Smooth muscle cell (in vitro differentiated cells): ENCODE measurements around the gene VASN. TPM values are rescaled to one million over a fixed set of nuclear protein-coding genes. Genes with fewer than 3 reads are reported as not detected.
A peak's percentile ranks its signal among the peaks of the same experiment; 100 is the strongest.

ENCODE experiments used
- DNase-seq: peaks from one replicate; lab custom pipeline; 2025; ENCODE audit not compliant: unreplicated experiment; lab: John Stamatoyannopoulos, UW
- H2AFZ ChIP-seq: fragments of 200-600 bp; sonication (generic); 2 replicates; pipeline ENCODE4 v1.6.0; 2016; ENCODE audit warnings: antibody characterized with exemption, low read depth, mild to moderate bottlenecking
- H3F3A ChIP-seq: fragments of 200-600 bp; sonication (generic); 2 replicates; pipeline ENCODE4 v1.6.0; 2017; ENCODE audit warnings: antibody characterized with exemption, low read depth
- H3K27ac ChIP-seq: fragments of 200-600 bp; sonication (generic); 2 replicates; pipeline ENCODE4 v1.5.1; 2016; ENCODE audit warnings: low read depth, mild to moderate bottlenecking
- H3K27me3 ChIP-seq: fragments of 200-600 bp; sonication (generic); 2 replicates; pipeline ENCODE4 v1.6.1; 2016; ENCODE audit warnings: low read depth, mild to moderate bottlenecking
- H3K36me3 ChIP-seq: fragments of 200-600 bp; sonication (generic); 2 replicates; pipeline ENCODE4 v1.5.1; 2016; ENCODE audit warnings: low read depth
- H3K4me1 ChIP-seq: fragments of 200-600 bp; sonication (generic); 2 replicates; pipeline ENCODE4 v1.5.1; 2016; ENCODE audit warnings: low read depth
- H3K4me2 ChIP-seq: fragments of 200-600 bp; sonication (generic); 2 replicates; pipeline ENCODE4 v1.6.0; 2016; ENCODE audit warnings: mild to moderate bottlenecking
- H3K4me3 ChIP-seq: fragments of 200-600 bp; sonication (generic); 2 replicates; pipeline ENCODE4 v1.5.1; 2016; ENCODE audit warnings: mild to moderate bottlenecking
- H3K79me2 ChIP-seq: fragments of 200-600 bp; sonication (generic); 2 replicates; pipeline ENCODE4 v1.6.0; 2016; ENCODE audit warnings: low read depth, mild to moderate bottlenecking
- H3K9ac ChIP-seq: fragments of 200-600 bp; sonication (generic); 2 replicates; pipeline ENCODE4 v1.6.0; 2016; ENCODE audit warnings: low read depth
- H3K9me3 ChIP-seq: fragments of 200-600 bp; sonication (generic); replicated peaks from 2 replicates; pipeline ENCODE4 v1.5.1; 2016; ENCODE audit warnings: low read depth
- H4K20me1 ChIP-seq: fragments of 200-600 bp; sonication (generic); 2 replicates; pipeline ENCODE4 v1.6.0; 2016; ENCODE audit warnings: low read depth
- WGBS: methylation state at CpG from one replicate; pipeline ENCODE4 v1.1.7; 2016; ENCODE audit warnings: low lambda C conversion rate; 5-methylcytosine and 5-hydroxymethylcytosine counted together
- polyA plus RNA-seq: library from polyadenylated mRNA; unstranded; fragments of >200 nt; fragmentation: Nextera tagmentation; extraction: Ambion mirVana; gene quantifications from 2 replicates; pipeline ENCODE4 v1.2.1, GENCODE V29; 2016
- total RNA-seq: library from RNA; depleted of rRNA; stranded (reverse); fragments of >200 nt; gene quantifications from 2 replicates; pipeline ENCODE4 v1.2.3, GENCODE V29; 2014
- TF ChIP-seq, protein P1 (sequence below): fragments of 200-600 bp; sonication (generic); IDR thresholded peaks from 2 replicates; pipeline ENCODE4 v1.5.1; 2017; ENCODE audit warnings: borderline replicate concordance, mild to moderate bottlenecking, antibody characterized with exemption; ENCODE audit not compliant: insufficient read depth, poor library complexity, severe bottlenecking

Gene VASN
- total and polyA plus RNA-seq, 2 experiments from 2014 or later = 30.0 to 150 TPM

DNA sequence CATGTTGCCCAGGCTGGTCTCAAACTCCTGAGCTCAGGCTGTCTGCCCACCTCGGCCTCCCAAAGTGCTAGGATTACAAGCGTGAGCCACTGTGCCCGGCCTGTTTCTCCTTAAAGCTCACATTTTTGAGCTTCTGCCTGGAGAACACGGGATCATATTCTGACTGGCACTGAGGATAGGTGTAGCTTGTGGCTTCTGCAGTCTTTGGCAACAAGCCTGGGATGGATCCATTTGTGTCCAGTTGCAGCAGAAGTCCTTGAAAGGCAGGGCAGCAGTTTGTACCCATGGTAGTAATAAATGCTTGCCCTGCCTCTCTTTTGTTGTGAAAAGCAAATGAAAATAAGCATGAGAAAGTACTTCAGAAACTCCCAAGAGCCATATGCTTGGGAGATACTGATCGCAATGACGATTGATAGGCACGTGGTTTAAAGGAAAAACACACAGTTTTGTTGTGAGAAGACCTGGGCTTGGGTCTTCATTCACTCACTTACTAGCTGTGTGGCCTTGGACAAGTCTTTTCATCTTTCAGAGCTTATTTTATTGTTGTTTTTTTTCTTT lies 47.8 kb downstream of the VASN start:
- no peak overlapping the region for H2AFZ ChIP-seq
- no peak overlapping the region for H3K9ac ChIP-seq
- TF ChIP-seq, protein P1, sequence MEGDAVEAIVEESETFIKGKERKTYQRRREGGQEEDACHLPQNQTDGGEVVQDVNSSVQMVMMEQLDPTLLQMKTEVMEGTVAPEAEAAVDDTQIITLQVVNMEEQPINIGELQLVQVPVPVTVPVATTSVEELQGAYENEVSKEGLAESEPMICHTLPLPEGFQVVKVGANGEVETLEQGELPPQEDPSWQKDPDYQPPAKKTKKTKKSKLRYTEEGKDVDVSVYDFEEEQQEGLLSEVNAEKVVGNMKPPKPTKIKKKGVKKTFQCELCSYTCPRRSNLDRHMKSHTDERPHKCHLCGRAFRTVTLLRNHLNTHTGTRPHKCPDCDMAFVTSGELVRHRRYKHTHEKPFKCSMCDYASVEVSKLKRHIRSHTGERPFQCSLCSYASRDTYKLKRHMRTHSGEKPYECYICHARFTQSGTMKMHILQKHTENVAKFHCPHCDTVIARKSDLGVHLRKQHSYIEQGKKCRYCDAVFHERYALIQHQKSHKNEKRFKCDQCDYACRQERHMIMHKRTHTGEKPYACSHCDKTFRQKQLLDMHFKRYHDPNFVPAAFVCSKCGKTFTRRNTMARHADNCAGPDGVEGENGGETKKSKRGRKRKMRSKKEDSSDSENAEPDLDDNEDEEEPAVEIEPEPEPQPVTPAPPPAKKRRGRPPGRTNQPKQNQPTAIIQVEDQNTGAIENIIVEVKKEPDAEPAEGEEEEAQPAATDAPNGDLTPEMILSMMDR = no peak
- peaks cover 1% of the 10 kb centered on the region for H3K4me1 ChIP-seq
- H3K27ac ChIP-seq = no peak overlapping the region
- H3K9me3 ChIP-seq = no peaks in the 10 kb centered on the region
- peaks cover 12% of the 10 kb centered on the region for H4K20me1 ChIP-seq
- H3K79me2 ChIP-seq = peaks cover 4% of the 10 kb centered on the region
- H3F3A ChIP-seq = peaks cover 4% of the 10 kb centered on the region
- H3K36me3 ChIP-seq = no peaks in the 10 kb centered on the region
- no peaks in the 10 kb centered on the region for H3K27me3 ChIP-seq
- no peak for DNase-seq
- no peak overlapping the region for H3K4me2 ChIP-seq
- 76% methylated on average over 7 of the region's 7 CpGs for WGBS
- H3K4me3 ChIP-seq = no peak overlapping the region

DNA sequence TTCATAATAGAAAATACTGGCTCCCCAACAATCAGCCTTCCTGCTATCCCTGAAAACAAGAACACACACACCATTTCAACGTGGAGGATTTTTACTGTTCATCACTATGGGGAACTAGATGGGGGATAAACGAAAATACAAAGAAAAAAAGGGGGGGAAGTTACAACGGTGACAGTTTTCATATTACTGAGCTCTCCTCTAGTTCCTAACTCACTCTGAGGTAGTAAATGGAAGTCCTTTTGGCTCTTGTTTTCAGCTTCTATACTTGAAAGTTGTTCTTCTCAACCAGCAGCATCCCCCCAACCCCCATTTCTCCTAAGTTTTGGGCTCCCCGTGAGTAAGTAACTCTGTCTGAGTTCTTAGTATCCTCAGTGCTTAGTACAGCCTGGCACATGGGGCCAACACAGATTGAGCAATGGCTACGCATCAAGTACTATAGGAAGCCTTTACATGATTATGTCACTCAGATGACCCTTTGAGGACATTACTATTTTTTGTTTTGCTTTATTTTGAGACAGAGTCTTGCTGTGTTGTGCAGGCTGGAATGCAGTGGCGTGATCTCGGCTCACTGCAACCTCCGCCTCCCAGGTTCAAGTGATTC lies 49.0 kb downstream of the VASN start:
- no peak overlapping the region for H3K4me3 ChIP-seq
- no peak overlapping the region for H2AFZ ChIP-seq
- TF ChIP-seq, protein P1 = no peak
- H4K20me1 ChIP-seq = peaks cover under 1% of the 10 kb centered on the region
- 82% methylated on average over 8 of the region's 8 CpGs for WGBS
- H3K9ac ChIP-seq = no peak overlapping the region
- no peaks in the 10 kb centered on the region for H3K79me2 ChIP-seq
- DNase-seq = no peak
- H3K9me3 ChIP-seq = no peaks in the 10 kb centered on the region
- H3K27ac ChIP-seq = no peak overlapping the region
- no peaks in the 10 kb centered on the region for H3K36me3 ChIP-seq
- H3K4me2 ChIP-seq = no peak overlapping the region
- peaks cover 4% of the 10 kb centered on the region for H3K4me1 ChIP-seq
- no peaks in the 10 kb centered on the region for H3F3A ChIP-seq
- H3K27me3 ChIP-seq = no peaks in the 10 kb centered on the region

DNA sequence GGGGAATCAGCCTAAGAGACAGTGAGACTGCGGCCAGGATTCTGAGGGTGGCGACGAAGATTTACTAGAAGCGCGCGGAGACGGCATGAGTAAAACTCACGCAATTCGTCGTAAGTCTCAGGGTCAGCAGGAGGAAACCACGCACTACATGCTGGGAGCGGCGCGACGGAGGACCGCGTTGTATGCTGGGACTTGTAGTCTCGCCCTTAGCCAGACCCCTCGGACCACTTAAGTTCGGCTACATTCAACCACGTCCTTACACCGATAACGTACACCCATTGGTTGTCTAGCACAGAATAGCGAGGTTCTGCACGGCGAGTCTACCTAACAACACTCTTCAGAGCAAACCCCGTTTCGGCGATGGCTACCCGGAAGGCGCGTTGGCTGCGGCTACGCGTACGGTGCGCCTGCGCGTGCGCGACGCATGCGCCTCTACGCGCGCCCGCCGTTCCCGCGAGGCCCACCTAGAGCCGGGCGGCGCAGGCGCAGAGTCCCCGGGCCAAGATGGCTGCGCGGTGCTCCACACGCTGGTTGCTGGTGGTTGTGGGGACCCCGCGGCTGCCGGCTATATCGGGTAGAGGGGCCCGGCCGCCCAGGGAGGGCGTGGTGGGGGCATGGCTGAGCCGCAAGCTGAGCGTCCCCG lies 53.9 kb downstream of the VASN start, which contains the start of gene DNAJA3:
Gene DNAJA3, plus strand, starts transcription at position 491 of the 643 bp plus-strand sequence. Its CDS starts 14 bp downstream, at position 505.
- no peaks in the 10 kb centered on the region for H3K27me3 ChIP-seq
- H3K27ac ChIP-seq = peak within 1 kb of the TSS; percentile 91
- TF ChIP-seq, protein P1 = no peak
- H2AFZ ChIP-seq = peak within 1 kb of the TSS; percentile 86
- H3K9ac ChIP-seq = peak within 1 kb of the TSS; percentile 91
- peaks cover 13% of the 10 kb centered on the region for H4K20me1 ChIP-seq
- peak within 1 kb of the TSS; percentile 90 for H3K4me2 ChIP-seq
- peak; percentile 99 for DNase-seq
- peaks cover 47% of the 10 kb centered on the region for H3K79me2 ChIP-seq
- no peaks in the 10 kb centered on the region for H3F3A ChIP-seq
- no peaks in the 10 kb centered on the region for H3K36me3 ChIP-seq
- WGBS = under 1% methylated on average over 68 of the region's 68 CpGs
- no peaks in the 10 kb centered on the region for H3K9me3 ChIP-seq
- peak within 1 kb of the TSS; percentile 94 for H3K4me3 ChIP-seq
- peaks cover 13% of the 10 kb centered on the region for H3K4me1 ChIP-seq
